ENCODE data around the gene PSMA6.
"Not testable (repeated sequence)": the region's sequence is repeated elsewhere in the genome, so short reads cannot be mapped to it uniquely, and the experiment has no call there.

The PSMA6 gene

DNA sequence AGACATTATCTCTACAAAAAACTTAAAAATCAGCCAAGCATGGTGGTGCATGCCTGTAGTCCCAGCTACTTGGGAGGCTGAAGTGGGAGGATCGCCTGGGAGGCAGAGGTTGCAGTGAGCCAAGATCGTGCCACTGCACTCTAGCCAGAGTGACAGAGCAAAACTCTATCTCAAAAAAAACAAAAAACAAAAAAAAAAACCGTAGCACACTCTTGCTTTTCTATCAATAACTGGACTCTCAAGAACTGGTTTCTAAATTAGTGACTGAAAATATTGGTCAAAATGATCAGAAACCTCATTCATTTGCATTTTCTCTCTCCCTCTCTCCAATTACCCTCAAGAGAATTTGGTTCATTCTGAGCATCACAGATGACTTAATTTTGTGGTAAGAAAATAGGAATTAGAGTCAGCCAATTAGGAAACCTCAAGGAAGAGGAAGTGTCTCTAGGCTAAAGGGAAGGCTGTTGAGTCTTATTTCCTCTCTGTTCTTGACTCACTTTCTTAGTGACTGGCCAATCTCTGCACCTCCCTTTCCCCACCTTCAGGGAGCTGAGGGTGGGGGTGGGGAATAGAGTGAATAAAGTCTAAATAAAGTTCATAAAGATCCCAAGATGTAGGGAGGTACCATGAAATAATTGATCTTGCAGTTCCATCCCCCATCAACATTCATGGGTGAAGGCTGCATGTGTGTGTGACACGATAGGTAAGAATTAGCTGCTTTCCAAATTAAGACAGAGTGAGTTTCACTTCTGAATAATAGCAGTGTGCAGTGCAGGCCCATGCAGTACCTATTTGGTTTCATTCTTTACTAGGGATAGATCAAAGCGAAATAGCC lies 6.8 kb upstream of the PSMA6 start:
- DNase-seq (ENCODE audit: low spot score), result peak; percentile 21

DNA sequence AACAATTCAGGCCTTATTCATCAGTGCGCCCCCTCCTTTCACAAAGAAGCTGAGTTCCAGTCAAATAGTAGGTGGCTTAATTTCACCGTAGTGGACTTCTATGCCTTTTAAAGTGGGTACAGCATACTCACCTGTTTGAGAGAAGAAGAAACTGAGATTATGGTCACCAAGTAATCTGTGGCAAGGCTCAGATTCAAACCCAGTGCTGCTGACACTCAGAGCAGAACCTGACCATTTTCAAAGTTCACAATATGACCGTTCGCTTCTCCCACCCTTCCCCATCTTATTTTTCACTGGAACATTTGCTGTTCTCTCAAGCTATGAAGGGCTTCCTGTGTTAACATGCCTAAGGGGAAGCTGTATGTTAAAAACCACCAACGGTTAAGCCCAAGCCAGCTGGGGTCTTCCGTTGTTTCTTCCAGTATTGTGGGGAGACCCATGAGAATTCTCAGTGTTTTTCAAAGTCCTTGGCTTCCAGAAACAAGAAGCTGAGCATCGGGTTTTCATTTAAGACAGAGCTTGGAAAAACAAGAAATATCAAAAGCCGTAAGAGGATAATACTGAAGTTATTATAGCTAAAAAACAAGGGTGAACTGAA lies 6.1 kb upstream of the PSMA6 start:
- no peak for DNase-seq (ENCODE audit: low spot score)

DNA sequence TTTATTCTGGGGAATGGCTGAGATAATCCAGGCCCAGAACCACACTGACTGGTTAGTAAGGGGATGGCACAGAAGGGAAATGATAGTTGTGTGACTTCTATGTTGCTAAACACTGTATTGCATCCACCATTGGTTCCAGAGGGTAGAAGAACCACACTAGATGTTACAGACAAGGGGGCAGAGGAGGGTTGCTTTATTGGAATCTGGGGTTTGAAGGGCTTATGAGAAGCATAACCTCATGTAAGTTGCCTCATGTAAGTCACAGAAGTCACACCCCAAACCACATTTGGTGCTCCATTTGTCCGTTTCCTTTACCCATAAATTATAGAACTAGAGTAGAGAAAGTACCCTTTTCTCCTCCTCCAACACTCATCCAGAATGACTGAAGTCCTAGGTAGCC lies 5.5 kb upstream of the PSMA6 start:
- DNase-seq (ENCODE audit: low spot score), result no peak

DNA sequence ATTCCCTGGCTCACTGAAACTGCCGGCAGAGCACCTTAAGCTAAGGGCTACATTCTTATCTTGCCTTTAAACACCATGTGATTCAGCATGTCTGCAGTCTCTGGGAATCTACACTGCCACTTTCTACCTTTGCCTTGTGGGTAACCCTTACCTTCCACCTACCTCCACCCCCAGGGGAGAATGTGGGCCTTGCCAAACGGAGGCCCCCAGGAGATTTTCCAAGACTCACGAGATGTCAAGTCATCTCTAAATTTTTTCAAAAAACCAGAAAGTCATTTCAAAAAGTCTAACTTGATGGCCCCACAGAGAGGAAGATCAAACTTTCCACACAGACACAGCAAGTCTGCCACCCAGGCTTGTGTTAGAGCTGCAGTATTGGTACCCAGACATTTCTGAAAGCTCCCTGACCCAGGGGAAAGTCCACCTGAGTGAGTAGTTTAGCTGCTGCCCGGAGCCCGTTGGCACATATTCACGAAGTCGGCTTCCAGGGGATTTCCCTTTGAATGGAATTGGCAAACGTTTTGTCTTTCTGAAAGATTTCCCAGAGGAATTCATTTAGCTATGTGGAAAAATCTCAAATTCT lies 4.7 kb upstream of the PSMA6 start:
- no peak for DNase-seq (ENCODE audit: low spot score)

DNA sequence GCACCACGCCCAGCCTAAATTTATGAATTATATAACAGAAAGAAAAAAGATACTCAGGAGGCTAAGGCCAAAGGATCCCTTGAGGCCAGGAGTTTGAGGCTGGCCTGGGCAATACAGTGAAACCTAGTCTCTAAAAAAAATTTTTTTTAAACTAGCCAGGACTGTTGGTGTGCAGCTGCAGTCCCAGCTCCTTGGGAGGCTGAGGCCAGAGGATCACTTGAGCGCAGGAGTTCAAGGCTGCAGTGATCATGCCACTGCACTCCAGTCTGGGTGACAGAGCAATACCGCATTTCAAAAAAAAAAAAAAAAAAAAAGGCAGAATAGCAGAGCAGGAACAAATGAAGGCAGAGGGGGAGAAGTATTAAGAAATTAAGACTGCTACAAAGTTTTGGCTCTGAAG lies 2.6 kb upstream of the PSMA6 start:
- DNase-seq (ENCODE audit: low spot score), result no peak

DNA sequence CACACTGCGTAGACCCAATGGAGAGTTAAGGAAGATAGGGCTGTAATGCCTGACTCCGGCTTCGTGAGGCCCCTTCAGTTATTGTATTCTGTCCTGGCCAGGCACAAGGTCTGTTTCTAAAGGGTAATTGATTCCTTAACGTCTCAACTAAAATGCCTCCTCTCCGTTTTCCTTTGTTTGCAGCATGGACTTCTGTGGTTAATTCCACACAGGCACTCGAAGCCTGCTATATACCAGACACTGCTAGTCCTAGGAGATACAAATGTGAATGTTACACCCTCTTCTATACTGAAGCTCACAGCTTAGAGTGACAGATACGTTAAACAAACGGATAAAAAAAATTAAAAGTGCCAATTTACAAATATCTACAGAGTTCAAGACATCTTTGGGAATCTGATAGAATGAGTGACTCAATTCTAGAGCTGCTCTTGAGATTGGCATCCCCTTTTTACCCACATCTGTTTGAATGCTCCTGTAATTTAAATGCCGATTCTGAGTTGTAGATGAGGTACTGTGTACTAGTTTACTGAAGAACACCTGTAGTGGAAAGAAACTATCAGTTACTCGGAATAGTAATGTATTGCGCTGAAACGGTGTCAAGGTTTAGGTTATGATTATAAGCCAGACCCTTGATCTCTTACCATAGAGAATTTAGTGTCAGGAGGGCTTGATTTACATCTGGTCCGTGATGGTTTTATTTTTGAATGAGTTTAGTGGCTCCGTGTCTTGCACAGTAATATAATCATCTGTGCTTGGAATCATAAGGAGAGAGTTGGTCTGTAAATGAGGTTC lies 784 bp downstream of the PSMA6 start:
- no peak for DNase-seq (ENCODE audit: low spot score)

DNA sequence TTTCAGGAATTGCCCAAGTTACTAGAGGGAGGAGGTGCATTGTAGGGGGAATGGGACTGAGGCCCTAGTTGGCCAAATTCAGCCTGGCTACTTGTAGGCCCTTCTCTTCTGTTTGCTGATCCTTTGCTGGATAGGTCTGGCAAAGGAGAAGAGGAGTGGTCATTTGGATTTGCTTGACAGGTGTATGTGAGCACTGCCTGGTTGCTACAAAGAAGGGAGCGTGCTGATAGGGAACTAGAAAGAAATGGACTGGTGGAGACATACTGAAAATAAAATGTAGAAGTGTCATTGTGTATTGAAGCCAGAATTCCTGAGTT lies 3.6 kb downstream of the PSMA6 start:
- no peak for DNase-seq (ENCODE audit: low spot score)

DNA sequence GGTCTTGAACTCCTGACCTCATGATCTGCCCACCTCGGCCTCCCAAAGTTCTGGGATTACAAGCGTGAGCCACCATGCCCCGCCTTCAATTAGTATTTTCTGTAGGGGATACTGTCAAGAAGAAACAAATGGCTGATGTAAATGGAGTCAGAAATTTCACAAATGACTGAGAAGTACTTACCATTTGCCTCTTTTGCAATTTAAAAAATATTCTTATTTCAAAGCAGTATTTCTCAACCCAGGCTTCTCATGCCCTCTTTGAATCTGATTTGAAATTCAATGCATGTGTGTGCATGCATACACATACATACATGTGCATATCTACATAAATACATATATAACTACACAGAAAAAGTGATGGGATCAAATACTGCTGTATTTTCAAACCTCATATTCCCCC lies 4.4 kb downstream of the PSMA6 start:
- no peak for DNase-seq (ENCODE audit: low spot score)

DNA sequence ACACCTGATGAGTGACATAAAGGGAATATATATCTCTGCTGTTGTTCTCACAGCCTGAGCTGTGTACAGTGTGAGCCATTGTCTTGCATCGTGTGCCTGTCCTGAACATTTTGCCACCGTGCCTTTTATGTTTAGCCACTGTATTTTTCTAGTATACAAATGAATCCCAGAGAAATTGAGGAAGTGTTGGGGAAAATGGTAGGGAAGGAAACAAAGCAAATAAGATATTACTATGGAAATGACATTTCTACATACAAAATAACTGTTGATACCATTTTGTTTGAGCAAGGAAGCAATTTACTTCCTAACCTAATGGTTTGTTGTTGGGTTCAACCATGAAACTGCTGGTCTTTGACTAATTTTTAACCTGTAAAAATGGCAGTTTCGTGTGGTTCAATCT lies 5.5 kb downstream of the PSMA6 start:
- DNase-seq (ENCODE audit: low spot score), result no peak

DNA sequence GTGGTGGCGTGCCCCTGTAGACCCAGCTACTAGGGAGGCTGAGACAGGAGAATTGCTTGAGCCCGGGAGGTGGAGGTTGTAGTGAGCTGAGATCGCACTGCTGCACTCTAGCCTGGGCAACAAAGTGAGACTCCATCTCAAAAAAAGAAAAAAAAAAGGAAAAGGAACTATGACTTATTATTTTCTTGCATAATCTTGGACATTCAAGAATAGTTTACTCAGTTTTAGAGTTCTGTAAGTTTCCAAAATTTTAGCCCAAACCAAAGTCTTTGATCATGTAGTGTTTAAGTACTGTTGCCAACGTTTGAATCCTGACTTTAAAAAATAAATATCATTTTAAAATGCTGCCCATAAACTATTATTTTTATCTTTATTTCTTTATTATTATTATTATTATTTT lies 6.2 kb downstream of the PSMA6 start:
- no peak for DNase-seq (ENCODE audit: low spot score)

DNA sequence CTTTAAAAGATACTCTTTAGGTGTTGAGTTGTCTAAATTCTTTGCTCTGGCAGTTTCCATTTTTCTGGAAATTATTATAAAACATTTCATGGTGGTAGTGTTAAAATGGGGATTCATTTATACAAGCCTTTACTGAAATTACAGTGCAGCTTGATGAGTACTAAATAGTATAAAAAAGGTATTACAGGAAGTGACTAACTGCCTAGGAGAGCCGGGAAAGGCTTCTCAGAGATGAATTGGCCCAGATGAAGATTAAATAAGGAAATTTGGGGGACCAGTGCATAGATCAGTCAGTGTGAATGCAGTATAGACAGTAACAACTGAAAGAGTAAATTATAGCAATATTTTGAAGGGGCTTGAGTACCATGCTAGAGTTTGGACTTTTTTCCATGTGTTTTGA lies 7.5 kb downstream of the PSMA6 start:
- DNase-seq (ENCODE audit: low spot score), result no peak

DNA sequence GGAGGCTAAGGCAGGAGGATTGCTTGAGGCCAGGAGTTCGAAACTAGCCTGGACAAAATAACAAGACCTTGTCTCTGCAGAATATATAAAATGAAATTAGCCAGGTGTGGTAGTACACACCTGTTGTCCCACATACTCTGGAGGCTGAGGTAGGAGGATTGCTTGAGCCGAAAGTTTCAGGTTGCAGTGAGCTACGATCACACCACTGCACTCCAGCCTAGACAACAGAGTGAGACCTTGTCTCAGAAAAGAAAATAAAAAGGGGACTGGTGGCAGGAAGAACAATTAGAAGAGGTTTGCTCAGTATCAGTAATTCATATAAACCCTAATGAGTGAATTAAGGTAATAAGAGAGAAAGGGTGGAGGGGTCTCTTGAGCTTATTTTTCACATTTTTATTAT lies 8.0 kb downstream of the PSMA6 start:
- DNase-seq (ENCODE audit: low spot score), result no peak

DNA sequence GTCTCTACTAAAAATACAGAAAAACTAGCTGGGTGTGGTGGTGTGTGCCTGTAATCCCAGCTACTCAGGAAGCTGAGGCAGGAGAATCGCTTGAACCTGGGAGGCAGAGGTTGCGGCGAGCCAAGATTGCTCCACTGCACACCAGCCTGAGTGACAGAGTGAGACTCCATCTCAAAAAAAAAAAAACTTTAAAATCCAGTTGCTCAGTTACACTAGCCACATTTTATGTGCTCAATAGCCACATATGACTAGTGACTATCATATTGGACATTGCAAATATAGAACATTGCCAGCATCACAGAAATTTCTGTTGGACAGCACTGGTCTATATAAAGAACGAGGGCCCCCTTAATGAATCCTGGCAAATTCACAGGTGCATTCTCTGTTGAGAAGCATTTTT lies 9.2 kb downstream of the PSMA6 start:
- DNase-seq (ENCODE audit: low spot score), result not testable (repeated sequence)

DNA sequence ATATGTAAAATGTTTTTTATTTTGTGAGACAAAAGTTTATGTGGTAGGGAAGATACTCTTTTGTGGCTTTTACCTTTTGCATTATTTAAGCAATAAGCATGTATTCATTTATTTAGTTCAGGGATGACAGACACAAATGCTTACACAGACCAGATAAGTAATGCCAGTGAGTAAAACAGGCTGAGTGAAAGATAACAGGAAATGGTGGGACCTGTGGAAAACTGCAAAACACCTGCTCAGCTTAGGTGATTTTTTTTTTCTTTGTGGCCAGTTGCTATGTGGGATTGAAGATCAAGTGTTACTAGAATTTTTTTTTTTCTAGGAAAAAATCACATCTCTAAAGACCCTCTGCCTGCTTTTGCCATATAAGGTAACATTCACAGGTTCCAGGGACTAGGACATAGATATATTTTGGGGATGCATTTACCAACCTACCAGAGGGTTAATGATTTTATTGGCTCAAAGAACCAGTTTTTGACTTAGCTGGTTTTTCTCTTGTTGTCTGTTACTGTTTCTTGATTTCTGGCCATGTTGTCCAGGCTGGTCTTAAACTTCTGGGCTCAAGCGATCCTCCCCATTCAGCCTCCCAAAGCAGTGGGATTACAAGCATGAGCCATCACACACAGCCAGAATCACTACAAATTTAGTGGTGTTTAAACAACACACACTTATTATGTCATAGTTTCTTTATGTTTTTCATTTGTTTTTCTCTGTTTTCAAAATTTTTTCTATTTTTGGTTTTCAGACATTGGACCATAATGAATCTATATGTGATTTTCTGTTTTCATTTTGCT lies 9.8 kb downstream of the PSMA6 start:
- DNase-seq (ENCODE audit: low spot score), result no peak

DNA sequence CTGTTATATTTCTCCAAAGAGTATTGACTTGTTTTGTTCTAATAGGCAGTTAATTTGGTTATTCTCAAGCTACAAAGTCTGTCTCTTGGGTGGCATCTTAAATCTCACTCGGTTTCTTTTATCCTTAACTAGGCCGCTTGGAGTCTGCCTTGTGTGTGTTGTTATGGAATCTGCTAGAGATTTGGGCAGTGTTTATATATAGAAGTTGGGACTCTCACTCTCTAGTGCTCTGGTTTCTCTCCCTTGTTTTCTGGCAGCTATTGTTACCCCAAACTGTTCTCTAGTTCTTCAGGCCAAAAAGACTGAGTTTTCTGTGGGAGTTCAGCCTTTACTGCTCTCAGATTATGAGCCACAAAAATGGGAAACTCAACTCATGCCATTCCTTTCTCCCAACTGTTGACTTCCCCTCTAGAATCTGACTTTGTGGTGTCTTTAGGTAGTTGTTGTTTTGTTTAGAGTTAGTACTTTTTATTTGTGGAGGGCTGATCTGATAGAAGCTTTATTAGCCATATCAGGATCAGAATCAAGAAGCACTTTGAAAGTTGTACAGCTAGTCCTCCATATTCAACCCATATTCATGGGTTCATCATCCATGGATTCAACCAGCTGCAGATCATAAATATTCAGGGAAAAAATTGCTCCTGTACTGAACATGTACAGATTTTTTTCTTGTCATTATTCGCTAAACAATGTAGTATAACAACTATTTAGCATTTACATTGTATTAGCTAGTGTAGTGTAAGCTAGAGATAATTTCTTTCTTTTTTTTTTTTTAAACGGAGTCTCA lies 11.2 kb downstream of the PSMA6 start:
- DNase-seq (ENCODE audit: low spot score), result no peak

DNA sequence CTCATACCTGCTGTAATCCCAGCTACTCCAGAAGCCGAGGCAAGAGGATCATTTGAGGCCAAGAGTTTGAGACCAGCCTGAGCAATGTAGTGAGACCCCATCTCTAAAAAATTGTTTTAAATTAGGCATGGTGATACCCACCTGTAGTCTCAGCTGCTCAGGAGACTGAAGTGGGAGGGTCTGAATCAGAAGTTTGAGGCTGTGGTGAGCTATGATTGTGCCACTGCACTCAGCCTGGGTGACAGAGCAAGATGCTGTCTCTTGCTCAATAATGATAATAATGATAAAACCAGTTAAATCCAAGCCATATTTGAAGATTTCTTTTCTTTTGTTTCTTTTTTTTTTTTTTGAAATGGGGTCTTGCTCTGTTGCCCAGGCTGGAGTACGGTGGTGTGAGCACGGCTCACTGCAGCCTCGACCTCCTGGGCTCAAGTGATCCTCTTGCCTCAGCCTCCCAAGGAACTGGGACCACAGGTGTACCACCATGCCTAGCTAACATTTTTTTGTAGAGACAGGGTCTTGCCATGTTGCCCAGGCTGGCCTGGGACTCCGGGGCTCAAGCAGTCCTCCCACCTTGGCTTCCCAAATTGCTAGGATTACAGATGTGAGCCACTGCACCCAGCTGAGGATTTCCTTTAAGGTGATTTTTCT lies 12.8 kb downstream of the PSMA6 start:
- no peak for DNase-seq (ENCODE audit: low spot score)

DNA sequence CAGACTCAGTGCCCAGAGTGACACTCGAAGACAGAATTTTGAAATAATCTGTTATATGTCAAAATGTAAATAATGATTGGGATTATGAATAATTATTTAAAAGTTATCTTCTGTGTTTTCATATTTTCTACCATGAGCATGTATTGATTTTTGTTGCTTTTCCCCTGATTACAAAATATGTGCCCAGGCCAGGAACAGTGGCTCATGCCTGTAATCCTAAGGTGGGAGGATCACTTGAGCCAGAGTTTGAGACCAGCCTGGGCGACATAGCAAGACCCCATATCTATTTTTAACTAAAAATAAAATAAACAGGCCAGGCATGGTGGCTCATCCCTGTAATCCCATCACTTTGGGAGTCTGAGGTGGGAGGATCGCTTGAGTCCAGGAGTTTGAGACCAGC lies 13.5 kb downstream of the PSMA6 start:
- no peak for DNase-seq (ENCODE audit: low spot score)

DNA sequence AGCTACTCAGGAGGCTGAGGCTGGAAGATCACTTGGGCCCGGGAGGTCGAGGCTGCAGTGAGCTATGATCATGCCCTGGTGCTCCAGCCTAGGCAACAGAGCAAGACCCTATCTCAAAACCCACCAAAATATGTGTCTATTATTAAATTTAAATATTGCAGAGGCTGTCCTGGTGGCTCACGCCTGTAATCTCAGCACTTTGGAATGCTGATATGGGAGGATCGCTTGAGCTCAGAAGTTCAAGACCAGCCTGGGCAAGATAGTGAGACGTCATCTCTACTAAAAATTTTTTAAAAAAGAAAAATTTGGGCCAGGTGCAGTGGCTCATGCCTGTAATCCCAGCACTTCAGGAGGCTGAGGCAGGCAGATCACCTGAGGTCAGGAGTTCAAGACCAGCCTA lies 13.9 kb downstream of the PSMA6 start:
- no peak for DNase-seq (ENCODE audit: low spot score)

DNA sequence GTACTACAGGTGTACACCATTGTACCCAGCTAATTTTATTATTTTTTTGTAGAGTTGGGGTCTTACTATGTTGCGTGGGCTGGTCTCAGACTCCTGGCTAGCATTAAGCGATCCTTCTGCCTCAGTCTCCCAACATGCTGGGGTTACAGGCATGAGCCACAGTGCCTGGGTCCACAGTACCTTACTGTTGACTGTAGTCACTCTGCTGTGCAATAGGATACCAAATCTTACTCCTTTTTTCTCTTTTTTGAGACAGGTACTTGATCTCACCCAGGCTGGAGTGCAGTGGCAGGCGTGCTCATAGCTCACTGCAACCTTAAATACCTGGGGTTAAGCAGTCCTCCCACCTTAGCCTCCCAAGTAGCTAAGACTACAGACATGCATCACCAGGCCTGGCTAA lies 25.6 kb downstream of the PSMA6 start:
- no peak for DNase-seq (ENCODE audit: low spot score)

DNA sequence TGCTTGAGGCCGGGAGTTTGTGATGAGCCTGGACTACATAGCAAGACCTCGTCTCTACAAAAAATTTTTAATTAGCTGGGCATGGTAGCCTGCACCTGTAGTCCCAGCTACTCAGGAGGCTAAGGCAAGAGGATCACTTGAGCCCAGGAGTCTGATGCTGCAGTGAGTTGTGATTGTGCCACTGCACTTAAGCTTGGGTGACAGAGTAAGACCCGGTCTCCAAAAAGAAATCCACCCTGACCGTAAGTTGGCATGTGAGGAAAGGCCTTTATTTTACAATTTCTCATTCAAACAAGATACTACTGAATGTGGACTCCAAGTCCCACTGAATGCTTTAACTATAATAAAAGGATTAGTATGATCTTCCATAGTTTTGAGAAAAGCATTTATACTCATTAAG lies 27.3 kb downstream of the PSMA6 start:
- no peak for DNase-seq (ENCODE audit: low spot score)

DNA sequence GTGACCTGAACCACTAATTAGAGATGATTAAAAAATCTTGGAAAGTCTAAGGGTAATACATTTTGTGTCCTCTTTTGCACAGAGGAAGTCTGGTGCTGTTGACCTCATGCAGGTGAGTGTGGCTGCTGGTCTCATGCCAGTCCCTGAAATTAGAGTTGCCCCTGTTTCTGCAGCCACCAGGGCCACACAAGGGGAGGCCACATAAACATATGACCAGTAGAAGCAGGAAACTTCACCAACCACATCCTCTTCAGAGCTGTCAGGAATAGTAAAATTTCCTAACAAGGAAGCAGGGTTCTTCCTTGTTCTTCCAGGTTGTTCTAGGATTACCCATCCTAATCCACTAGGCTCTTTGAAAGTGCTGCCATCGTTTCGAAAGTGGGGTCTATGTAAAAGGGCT lies 28.3 kb downstream of the PSMA6 start:
- DNase-seq (ENCODE audit: low spot score), result no peak
